Activated CD8-positive, alpha-beta memory T cell treated with anti-CD3 and anti-CD28 coated beads for 4 hours (primary cell): ENCODE measurements around the gene UBTF.

Experiments
- DNase-seq, 2 donors: peaks; one replicate each; pipeline ENCODE4 v3.0.0-alpha.2; 2020; ENCODE audit warnings: low read depth in 2 of 2

The UBTF gene

GRCh38 chr17:44213403-44214229 is 5.9 kb downstream of the UBTF start:
- no peak for DNase-seq

- no peak for DNase-seq
Observed at GRCh38 chr17:44212507-44213402, 6.7 kb downstream of the UBTF start.

- DNase-seq = no peak
Observed at GRCh38 chr17:44211281-44212265, 7.9 kb downstream of the UBTF start.

DNA sequence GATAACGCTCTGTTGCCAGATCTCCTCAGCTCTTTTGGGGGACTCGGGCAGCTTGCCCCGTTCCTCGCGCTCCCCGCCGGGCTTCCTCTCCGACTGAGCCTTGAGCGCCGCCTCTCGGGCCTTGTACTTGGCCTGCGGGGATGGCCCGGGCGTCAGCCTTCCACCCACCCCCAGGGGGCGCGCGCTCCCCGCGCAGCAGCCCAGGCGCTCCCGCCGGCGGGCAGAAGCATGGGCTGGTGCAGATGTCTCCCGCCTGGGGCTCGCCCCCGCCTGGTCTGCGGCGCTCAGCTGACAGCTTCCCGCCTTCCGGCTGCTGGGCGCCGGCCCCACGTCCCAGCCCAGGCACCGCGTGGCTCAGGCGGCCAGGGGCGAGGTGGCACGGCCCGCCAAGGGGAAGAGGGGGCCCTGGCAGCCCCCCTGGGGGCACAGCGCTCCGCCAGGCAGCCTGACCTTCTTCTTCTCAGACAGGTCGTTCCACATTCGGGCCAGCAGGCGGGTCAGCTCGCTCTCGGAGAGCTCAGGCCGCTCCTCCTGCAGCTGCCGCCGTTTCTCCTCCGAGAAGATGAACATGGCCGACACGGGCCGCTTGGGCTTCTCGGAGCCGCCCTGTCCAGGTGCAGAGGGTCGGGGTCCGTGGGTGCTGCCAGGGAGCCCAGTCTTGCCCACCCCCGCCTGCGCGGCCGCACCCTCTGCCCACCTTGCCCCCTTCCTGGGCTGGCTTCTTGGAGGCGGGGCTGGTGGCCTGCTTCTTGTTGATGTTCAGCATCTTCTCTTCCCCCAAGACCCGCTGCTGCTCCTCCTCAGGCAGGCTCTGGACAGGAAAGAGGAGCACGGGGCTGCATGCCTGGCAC is 8.9 kb downstream of the UBTF start:
- peak; percentile 78 to 80 for DNase-seq

- DNase-seq = no peak
Observed at GRCh38 chr17:44209786-44210341, 9.6 kb downstream of the UBTF start.

DNA sequence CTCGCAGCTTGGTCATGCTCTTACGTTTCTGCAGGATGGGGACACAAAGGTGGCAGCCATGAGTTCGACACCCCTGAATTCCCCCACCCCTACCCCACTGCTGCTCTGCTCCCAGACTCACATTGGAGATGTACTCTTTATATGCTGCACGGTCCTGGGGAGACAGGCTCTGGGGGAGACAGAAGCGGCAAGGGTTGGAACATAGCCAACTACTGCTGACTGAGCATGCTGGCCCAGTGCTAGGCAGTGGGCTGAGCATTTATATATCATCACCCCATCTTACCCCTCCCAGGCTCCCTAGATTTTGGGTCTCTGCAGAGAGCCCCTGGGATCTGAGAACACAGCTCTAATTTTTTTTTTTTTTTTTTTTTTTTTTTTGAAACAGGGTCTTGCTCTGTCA is 11.7 kb downstream of the UBTF start:
- no peak for DNase-seq

DNA sequence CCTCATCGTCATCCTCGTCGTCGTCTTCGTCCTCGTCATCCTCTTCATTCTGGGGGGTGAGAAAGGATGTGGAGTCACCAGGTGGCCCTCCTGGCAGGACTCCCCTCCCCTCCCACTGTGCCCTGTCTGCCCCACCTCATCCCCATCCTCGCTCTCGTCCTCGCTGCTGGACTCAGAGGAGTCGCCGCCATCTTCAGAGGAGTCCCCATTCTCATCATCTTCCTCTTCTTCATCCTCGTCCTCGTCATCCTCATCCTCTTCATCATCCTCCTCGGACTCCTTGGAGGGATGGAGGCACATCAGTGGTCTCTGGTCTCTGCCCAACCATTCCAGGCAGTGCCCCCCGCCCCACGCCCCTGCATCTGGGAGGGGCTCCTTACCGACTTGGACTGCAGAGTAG is 12.2 kb downstream of the UBTF start:
- DNase-seq = no peak

DNA sequence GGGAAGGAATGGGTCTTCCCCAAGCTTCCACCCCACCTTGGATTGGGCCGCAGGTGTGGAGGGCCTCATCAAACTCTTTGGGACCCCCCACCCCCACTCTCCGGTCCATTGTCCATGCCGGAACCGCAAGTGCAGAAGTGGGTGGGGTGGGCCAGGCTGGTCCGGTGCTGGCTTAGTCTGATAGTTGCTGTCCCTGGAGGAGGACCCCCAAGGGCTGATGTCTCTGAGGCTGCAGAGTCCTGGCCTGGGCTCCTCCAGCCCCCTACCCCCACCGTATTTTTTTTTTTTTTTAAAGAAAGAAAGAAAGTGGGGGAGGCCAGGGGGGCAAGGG is 12.7 kb downstream of the UBTF start:
- no peak for DNase-seq

- no peak for DNase-seq
Observed at GRCh38 chr17:44205962-44206824, 13.3 kb downstream of the UBTF start.

DNA sequence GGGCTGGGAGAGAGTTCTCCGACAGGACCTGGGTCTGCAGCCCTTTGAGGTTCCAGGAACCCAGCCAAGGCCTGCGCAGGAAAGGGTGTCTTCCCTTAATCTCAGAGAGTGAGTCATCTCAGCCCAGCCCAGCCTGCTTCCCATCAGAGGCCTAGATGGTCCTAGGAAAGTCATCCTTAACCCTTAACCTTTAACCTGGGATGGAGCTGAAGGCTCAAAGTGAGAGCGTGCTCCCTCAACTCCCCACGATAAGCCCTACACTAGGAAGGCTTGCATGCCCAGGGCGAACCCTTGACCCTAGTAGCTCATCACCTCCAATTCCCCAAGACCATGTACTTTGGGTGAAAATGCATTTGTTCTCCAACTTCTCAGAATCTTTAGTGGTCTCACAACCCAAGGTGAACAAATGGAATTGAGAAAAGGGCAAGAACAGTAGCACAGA is 15.0 kb downstream of the UBTF start:
- no peak for DNase-seq

DNA sequence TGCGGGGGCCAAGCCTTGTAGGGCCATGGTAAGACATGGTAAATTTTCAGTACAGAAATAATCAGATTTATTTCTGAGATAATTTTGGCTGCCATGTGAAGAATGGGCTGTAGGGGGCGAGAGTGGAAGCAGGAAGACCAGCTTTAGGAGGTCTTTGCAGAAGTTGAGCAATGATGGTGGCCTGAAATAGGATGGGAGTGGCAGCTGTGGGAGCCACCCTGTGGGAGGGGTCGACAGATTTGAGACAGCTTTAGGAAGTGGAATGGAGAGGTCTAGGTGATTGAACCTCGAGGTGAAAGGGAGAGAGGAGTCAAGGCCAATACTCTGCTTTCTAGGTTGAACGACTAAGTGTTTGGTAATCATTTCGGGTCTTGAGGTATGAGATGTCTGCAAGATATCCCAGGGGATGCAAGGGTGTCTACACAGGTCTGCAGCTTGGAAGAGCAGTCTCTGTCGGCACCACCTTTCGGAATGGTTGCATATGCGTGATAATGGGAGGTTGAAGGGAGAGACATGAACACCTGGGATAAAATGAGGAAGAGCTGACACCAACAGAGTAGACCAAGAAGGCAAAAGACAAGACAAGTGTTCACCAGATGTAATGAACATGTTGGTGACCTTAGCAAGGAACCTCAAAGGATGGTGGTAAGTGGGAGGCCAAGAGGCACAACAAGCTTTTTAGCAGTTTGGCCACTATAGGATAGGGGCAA is 15.6 kb downstream of the UBTF start:
- DNase-seq = no peak

DNA sequence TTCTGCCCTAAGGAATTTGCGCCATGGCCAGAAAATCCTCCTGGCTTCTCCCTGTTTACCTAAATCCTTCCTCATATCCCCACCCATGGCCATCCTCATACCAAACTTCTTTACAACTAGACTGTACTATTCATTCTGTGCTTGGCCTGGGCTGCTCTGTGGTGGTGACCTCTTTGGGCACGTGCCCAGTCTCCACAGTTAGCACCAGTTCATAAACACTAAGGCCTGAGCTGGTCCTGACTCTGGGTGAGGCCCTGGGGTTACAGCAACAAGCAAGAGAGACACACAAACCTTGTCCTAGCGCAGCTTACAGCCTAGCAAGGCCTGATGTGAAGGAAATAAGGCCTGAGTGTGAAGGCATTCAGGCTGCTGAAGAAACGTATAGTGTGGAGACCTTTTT is 16.7 kb downstream of the UBTF start:
- DNase-seq = no peak

- DNase-seq = no peak
Observed at GRCh38 chr17:44200478-44201155, 18.9 kb downstream of the UBTF start.

GRCh38 chr17:44199553-44200477 is 19.7 kb downstream of the UBTF start, which contains the start of gene ATXN7L3:
Gene ATXN7L3, minus strand, starts transcription at chr17:44199884. Its CDS starts 1,814 bp downstream, at chr17:44198070.
- DNase-seq = peak; percentile 99

DNA sequence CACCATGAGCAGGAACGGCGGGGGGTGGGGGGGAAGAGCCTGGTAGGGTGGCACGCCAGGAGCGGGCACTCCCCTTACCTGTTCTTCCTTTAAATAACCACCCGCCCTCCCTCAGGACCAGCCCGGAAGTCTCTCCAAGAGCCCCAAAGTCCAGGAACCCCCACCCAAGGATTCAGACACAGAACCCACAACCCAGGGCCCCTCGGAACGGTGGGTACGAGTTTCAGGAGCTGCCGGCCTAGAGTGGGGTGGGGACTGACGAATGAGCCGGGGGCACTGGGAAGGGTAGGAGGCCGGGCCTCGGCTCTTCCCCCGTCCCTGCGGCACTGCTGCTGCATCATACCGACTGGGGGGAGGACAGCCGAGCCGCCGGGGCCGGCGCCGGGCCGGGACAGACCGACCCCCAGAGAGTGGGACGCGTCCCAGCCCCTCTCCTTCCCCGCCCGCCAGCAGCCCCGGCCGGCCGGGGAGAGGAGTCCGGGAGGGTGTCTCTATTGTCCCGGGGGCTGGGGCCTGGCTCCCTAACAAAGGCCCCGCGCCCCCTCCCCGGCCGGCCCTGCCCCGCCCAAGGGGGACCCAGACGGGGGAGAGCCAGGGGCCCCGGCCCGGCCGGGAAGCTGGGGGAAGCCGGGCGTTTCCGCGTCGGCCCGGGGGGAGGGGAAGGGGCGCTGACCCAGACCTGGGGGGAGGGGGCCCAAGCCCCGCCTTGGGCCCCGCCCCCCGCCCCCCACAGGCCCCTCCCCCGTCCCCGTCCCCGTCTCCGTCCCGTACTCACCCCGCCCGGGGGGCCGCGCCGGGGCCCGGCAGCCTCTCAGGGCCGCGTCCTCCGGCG is 20.5 kb downstream of the UBTF start:
- no peak for DNase-seq
